Tibial artery (tissue), 4 donors: Measurements from ENCODE around the gene BEND5.

ENCODE experiments used
- DNase-seq, 2 donors: peaks; one replicate each; pipeline ENCODE4 v3.0.0-alpha.2; 2019
- H3K27ac ChIP-seq, 2 donors: fragments of 200-600 bp; sonication (generic) in 1 of 2; 1 replicate in 1 of 2; 2 replicates in 1 of 2; pipeline ENCODE4 v1.5.1; 2018 to 2019; ENCODE audit warnings: mild to moderate bottlenecking in 1 of 2
- H3K27me3 ChIP-seq, 2 donors: fragments of 200-600 bp; sonication (generic) in 1 of 2; one replicate each; pipeline versions ENCODE4 v1.5.1 to v1.6.0; 2016 to 2019
- H3K36me3 ChIP-seq, 3 donors: fragments of 200-600 bp; sonication (generic) in 2 of 3; one replicate each; pipeline ENCODE4 v1.5.1; 2016 to 2019; ENCODE audit warnings: mild to moderate bottlenecking in 2 of 3
- H3K4me1 ChIP-seq, 4 donors: fragments of 200-600 bp; sonication (generic) in 2 of 4; 1 replicate in 3 of 4; 2 replicates in 1 of 4; pipeline ENCODE4 v1.5.1; 2016 to 2019
- H3K4me3 ChIP-seq, 2 donors: fragments of 200-600 bp; sonication (generic) in 1 of 2; 1 replicate in 1 of 2; 2 replicates in 1 of 2; pipeline ENCODE4 v1.5.1; 2018 to 2019; ENCODE audit warnings: mild to moderate bottlenecking in 2 of 2
- H3K9me3 ChIP-seq, 3 donors: fragments of 200-600 bp; sonication (generic) in 1 of 3; one replicate each; pipeline ENCODE4 v1.5.1; 2016 to 2019
- CTCF ChIP-seq, 2 experiments: fragments of 200-600 bp in 1 of 2; fragments of 450-650 bp in 1 of 2; IDR thresholded peaks; one replicate each; pipeline ENCODE4 v1.5.1; 2017 to 2019; ENCODE audit warnings: antibody characterized with exemption in 2 of 2, mild to moderate bottlenecking in 1 of 2, moderate library complexity in 1 of 2
- intact Hi-C: fragments of 100-400 bp; cut with DNase I; formaldehyde crosslinking; loops from one replicate; pipeline ENCODE4 v1.15.0; 2023; ENCODE audit warnings: low total_unique reads

The BEND5 gene

DNA sequence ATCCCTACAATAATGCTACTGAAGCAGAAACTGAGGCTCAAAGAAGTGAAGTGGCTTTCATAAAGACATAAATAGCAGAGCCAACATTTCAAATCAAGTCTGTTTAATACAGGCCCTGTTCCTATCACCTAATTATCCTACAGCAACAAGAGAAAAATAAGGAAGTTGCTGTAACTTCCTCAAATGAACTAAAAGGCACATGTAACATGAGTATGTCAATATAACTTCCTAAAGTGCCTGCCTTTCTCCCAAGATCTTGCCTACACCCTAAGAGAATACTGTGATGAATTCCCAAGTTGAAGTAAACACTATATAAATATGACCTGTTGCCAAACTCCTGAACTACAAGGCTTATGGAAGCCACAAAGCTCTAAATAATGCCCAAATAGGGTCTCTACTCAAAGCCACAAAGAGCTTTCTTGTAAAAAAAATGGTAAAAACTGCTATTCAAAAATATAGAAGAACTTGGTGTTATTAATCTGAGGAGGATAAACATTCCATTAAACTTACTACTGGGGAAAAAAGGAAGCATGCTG lies 8.6 kb downstream of the BEND5 start:
- Histone ChIP-seq H3K27me3 (no peaks in the 10 kb centered on the region), H3K36me3 (peaks cover 0 to 7% (median 0%) of the 10 kb centered on the region in 3 donors), H3K4me1 (peaks cover 0 to 35% (median 26%) of the 10 kb centered on the region in 4 donors), H3K27ac (no peak overlapping the region), H3K4me3 (no peak overlapping the region), H3K9me3 (no peaks in the 10 kb centered on the region)
- TF ChIP-seq CTCF (IDR thresholded peaks at IDR 0.05), result no peak
- intact Hi-C loops, result no loop called here
- no peak for DNase-seq

GRCh38 chr1:48765335-48765734 lies 11.4 kb downstream of the BEND5 start:
- H3K27ac ChIP-seq, result no peak overlapping the region
- no peak overlapping the region for H3K4me3 ChIP-seq
- DNase-seq, result no peak
- TF ChIP-seq CTCF (IDR thresholded peaks at IDR 0.05), result no peak
- peaks cover 0 to 22% (median 14%) of the 10 kb centered on the region in 4 donors for H3K4me1 ChIP-seq
- no peaks in the 10 kb centered on the region for H3K9me3 ChIP-seq
- H3K36me3 ChIP-seq, result peaks cover 0 to 14% (median 0%) of the 10 kb centered on the region in 3 donors
- intact Hi-C loops, result no loop called here
- H3K27me3 ChIP-seq, result no peaks in the 10 kb centered on the region

- DNase-seq, result no peak
- intact Hi-C loops, result no loop called here
- H3K4me3 ChIP-seq, result no peak overlapping the region
Measured at GRCh38 chr1:48761986-48762385, 14.7 kb downstream of the BEND5 start.

GRCh38 chr1:48761411-48761810 lies 15.3 kb downstream of the BEND5 start:
- Histone ChIP-seq H3K9me3 (no peaks in the 10 kb centered on the region), H3K4me3 (no peak overlapping the region), H3K36me3 (peaks cover 20 to 40% (median 27%) of the 10 kb centered on the region in 3 donors), H3K4me1 (no peaks in the 10 kb centered on the region), H3K27me3 (no peaks in the 10 kb centered on the region), H3K27ac (no peak overlapping the region)
- DNase-seq, result no peak
- intact Hi-C loops, result no loop called here
- TF ChIP-seq CTCF (IDR thresholded peaks at IDR 0.05), result no peak

More at GRCh38 chr1:48761986-48762385, 14.7 kb downstream of the BEND5 start:
- Histone ChIP-seq H3K27ac (no peak overlapping the region), H3K36me3 (peaks cover 20 to 39% (median 23%) of the 10 kb centered on the region in 3 donors), H3K27me3 (no peaks in the 10 kb centered on the region), H3K4me1 (no peaks in the 10 kb centered on the region), H3K9me3 (no peaks in the 10 kb centered on the region)
- no peak for TF ChIP-seq CTCF (IDR thresholded peaks at IDR 0.05)

- no peak for DNase-seq
- intact Hi-C loops, result no loop called here
- H3K27ac ChIP-seq, result no peak overlapping the region
- H3K27me3 ChIP-seq, result no peaks in the 10 kb centered on the region
- no peak overlapping the region for H3K4me3 ChIP-seq
- peaks cover 20 to 41% (median 27%) of the 10 kb centered on the region in 3 donors for H3K36me3 ChIP-seq
- no peak for TF ChIP-seq CTCF (IDR thresholded peaks at IDR 0.05)
- H3K4me1 ChIP-seq, result no peaks in the 10 kb centered on the region
- H3K9me3 ChIP-seq, result no peaks in the 10 kb centered on the region
Measured at GRCh38 chr1:48760857-48761256, 15.8 kb downstream of the BEND5 start.

DNA sequence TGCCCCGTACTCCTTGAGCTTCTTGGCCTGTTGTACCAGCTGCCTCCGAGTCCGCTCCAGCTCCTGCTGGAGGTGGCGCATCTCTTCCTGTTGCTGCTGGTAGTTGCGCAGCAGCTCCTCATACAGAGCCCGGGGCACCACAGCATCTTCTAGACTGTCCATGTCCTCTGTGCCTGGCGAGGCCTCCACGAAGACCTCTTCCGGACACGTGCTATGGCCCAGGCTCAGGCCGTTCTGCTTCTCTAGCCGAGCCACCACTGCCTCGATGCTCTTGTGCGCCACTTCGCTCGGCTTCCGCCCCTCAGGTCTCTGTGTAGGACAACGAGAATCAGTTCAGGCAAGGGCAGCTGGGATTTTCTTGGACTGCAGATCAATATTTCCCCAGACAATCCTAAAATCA lies 17.7 kb downstream of the BEND5 start:
- no peak for TF ChIP-seq CTCF (IDR thresholded peaks at IDR 0.05)
- no peaks in the 10 kb centered on the region for H3K4me1 ChIP-seq
- H3K27me3 ChIP-seq, result no peaks in the 10 kb centered on the region
- H3K9me3 ChIP-seq, result no peaks in the 10 kb centered on the region
- H3K27ac ChIP-seq, result no peak overlapping the region
- H3K4me3 ChIP-seq, result no peak overlapping the region
- peaks cover 20 to 60% (median 31%) of the 10 kb centered on the region in 3 donors for H3K36me3 ChIP-seq
- DNase-seq, result no peak
- intact Hi-C loops, result no loop called here
